Astrocyte (in vitro differentiated cells and primary cell): ENCODE results near the gene SIGLEC8. TPM values are rescaled to one million over a fixed set of nuclear protein-coding genes. Genes with fewer than 3 reads are reported as not detected.
"Not testable (repeated sequence)": the region's sequence is repeated elsewhere in the genome, so short reads cannot be mapped to it uniquely, and the experiment has no call there.

ENCODE experiments used
- DNase-seq: peaks from one replicate; pipeline ENCODE4 v3.0.0-alpha.2; 2010; ENCODE audit warnings: low read depth
- FAIRE-seq: peaks from 2 replicates; lab custom pipeline; 2011; peaks lifted over from hg19 to GRCh38; lab: Jason Lieb, UNC
- H2AFZ ChIP-seq: 2 replicates; pipeline ENCODE4 v1.6.0; 2012; ENCODE audit warnings: low read depth, low read length, inconsistent platforms
- H3K27ac ChIP-seq: 2 replicates; pipeline ENCODE4 v1.5.1; 2011; ENCODE audit warnings: low read depth, low read length, inconsistent platforms
- H3K27me3 ChIP-seq: 2 replicates; pipeline ENCODE4 v1.6.0; 2011; ENCODE audit warnings: low read length, inconsistent platforms; ENCODE audit not compliant: insufficient read depth
- H3K36me3 ChIP-seq: 2 replicates; pipeline ENCODE4 v1.5.1; 2011; ENCODE audit warnings: low read length, inconsistent platforms; ENCODE audit not compliant: insufficient read depth
- H3K4me1 ChIP-seq: 2 replicates; pipeline ENCODE4 v1.5.1; 2011; ENCODE audit warnings: low read length, inconsistent platforms; ENCODE audit not compliant: insufficient read depth
- H3K4me2 ChIP-seq: 2 replicates; pipeline ENCODE4 v1.6.0; 2012; ENCODE audit warnings: low read length, inconsistent platforms
- H3K4me3 ChIP-seq: 2 replicates; pipeline ENCODE4 v1.5.1; 2011; ENCODE audit warnings: low read depth, mild to moderate bottlenecking, low read length, inconsistent platforms; ENCODE audit not compliant: insufficient read depth
- H3K79me2 ChIP-seq: 2 replicates; pipeline ENCODE4 v1.6.0; 2012; ENCODE audit warnings: mild to moderate bottlenecking, low read length, inconsistent platforms; ENCODE audit not compliant: insufficient read depth
- H3K9ac ChIP-seq: 2 replicates; pipeline ENCODE4 v1.6.0; 2012; ENCODE audit warnings: mild to moderate bottlenecking, low read length, inconsistent platforms
- H3K9me3 ChIP-seq: 2 replicates; pipeline ENCODE4 v1.5.1; 2012; ENCODE audit warnings: low read depth, mild to moderate bottlenecking, low read length, inconsistent platforms; ENCODE audit not compliant: insufficient read depth
- H4K20me1 ChIP-seq: 2 replicates; pipeline ENCODE4 v1.6.0; 2012; ENCODE audit warnings: low read length, inconsistent platforms; ENCODE audit not compliant: insufficient read depth
- H3K27ac Mint-ChIP-seq: one replicate; pipeline ENCODE4 v1.8.0; 2021; ENCODE audit warnings: mild to moderate bottlenecking, mixed read lengths; ENCODE audit not compliant: unreplicated experiment
- H3K27me3 Mint-ChIP-seq: one replicate; pipeline ENCODE4 v1.8.0; 2021; ENCODE audit warnings: low read depth, mixed read lengths; ENCODE audit not compliant: unreplicated experiment
- H3K36me3 Mint-ChIP-seq: one replicate; pipeline ENCODE4 v1.8.0; 2021; ENCODE audit warnings: low read depth, mixed read lengths; ENCODE audit not compliant: unreplicated experiment
- H3K4me1 Mint-ChIP-seq: one replicate; pipeline ENCODE4 v1.8.0; 2021; ENCODE audit warnings: low read depth, mixed read lengths; ENCODE audit not compliant: unreplicated experiment
- H3K4me3 Mint-ChIP-seq: one replicate; pipeline ENCODE4 v1.8.0; 2021; ENCODE audit warnings: mild to moderate bottlenecking, moderate library complexity, mixed read lengths; ENCODE audit not compliant: unreplicated experiment
- H3K9me3 Mint-ChIP-seq: one replicate; pipeline ENCODE4 v1.8.0; 2021; ENCODE audit warnings: mild to moderate bottlenecking, mixed read lengths; ENCODE audit not compliant: unreplicated experiment
- EZH2 ChIP-seq: IDR thresholded peaks from 2 replicates; pipeline ENCODE4 v1.6.1; 2012; ENCODE audit warnings: mild to moderate bottlenecking, low read length, inconsistent platforms; ENCODE audit not compliant: insufficient read depth
- total RNA-seq: library from RNA; stranded (reverse); gene quantifications from 2 replicates; pipeline ENCODE4 v1.2.1, GENCODE V29; 2021
- TF ChIP-seq, protein P1 (sequence below): IDR thresholded peaks from 2 replicates; pipeline ENCODE4 v1.5.1; 2011; ENCODE audit warnings: low read depth, mild to moderate bottlenecking, inconsistent platforms, low read length, moderate library complexity; ENCODE audit not compliant: insufficient read depth

The SIGLEC8 gene
- total RNA-seq, 1 donor from 2014 or later = not detected

DNA sequence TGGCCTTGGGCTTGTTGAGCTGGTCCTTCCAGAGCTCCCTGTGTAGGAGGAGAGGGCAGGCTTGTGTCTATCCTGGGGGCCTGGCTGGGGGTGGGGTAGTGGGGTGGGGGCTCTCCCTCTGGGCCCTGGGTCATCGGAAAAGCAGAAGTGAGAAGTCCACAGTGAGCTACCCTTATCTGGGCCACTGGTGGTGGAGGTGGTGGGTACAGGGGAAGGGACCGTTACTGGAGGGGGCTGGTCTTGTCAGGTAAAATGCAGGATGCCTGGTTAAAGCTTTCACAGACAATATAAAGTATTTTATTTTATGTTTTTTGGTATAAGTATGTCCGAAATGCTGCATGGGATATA, 40.5 kb downstream of the SIGLEC8 start:
- FAIRE-seq = no peak
- peaks cover 10% of the 10 kb centered on the region for H3K27me3 Mint-ChIP-seq
- H4K20me1 ChIP-seq = no peaks in the 10 kb centered on the region

DNA sequence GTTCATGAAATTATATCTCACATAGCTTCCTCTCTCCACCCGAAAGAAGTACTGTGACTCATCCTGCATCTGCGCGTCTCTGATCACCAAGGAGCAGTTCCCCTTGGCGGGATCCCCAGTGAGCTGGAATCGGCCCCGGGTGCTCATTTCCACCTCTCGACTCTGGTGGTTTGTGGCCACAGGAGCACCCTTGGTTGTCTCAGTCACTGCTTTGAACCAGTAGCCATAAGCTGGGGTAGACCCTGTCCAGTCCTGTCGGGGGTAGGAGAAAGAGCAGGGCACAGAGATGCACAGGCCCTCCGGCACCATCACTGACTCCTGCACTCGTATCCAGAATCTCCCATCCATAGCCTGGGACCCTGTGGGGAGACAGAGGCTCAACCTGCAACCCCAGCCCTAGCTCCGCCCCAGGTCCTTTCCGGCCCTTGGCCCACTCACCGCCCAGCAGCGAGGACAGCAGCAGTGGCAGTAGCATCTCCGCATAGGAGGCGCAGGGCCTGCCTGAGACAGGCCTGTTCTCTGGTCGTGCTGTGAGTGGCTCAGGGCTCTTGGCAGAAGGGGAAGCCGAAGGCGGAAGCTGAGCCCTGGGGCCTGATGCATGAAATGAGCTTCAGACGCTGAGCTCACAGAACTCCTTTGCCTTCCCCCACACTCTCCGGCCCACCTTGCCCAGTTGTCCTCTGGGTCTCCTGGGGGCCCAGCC, 41.0 kb downstream of the SIGLEC8 start, which contains the start of gene SIGLEC10:
Gene SIGLEC10 (minus strand): TSS at position 536 of the 703 bp plus-strand sequence. CDS start 61 bp downstream, at position 475.
- H3K4me1 Mint-ChIP-seq = no peaks in the 10 kb centered on the region
- H3K4me1 ChIP-seq = no peaks in the 10 kb centered on the region
- no peak within 1 kb of the TSS for H3K4me3 ChIP-seq
- H3K27me3 Mint-ChIP-seq = peaks cover 10% of the 10 kb centered on the region
- DNase-seq (no peak), FAIRE-seq (no peak)
- H3K4me3 Mint-ChIP-seq = no peak within 1 kb of the TSS
- no peaks in the 10 kb centered on the region for H3K36me3 ChIP-seq
- no peaks in the 10 kb centered on the region for H3K9me3 ChIP-seq
- H4K20me1 ChIP-seq = no peaks in the 10 kb centered on the region
- no peaks in the 10 kb centered on the region for H3K36me3 Mint-ChIP-seq
- TF ChIP-seq EZH2 = no peak
- no peaks in the 10 kb centered on the region for H3K79me2 ChIP-seq
- H3K27ac Mint-ChIP-seq = no peak within 1 kb of the TSS
- H3K9me3 Mint-ChIP-seq = peaks cover 3% of the 10 kb centered on the region
- H3K27me3 ChIP-seq = no peaks in the 10 kb centered on the region
- no peak within 1 kb of the TSS for H3K4me2 ChIP-seq
- H3K9ac ChIP-seq = no peak within 1 kb of the TSS
- H2AFZ ChIP-seq = no peak within 1 kb of the TSS
- no peak within 1 kb of the TSS for H3K27ac ChIP-seq

More for the DNA sequence above, 40.5 kb downstream of the SIGLEC8 start:
- no peaks in the 10 kb centered on the region for H3K27me3 ChIP-seq
- H3K9me3 ChIP-seq = no peaks in the 10 kb centered on the region
- H3K27ac Mint-ChIP-seq = no peak overlapping the region
- H3K9ac ChIP-seq = no peak overlapping the region
- TF ChIP-seq, protein P1, sequence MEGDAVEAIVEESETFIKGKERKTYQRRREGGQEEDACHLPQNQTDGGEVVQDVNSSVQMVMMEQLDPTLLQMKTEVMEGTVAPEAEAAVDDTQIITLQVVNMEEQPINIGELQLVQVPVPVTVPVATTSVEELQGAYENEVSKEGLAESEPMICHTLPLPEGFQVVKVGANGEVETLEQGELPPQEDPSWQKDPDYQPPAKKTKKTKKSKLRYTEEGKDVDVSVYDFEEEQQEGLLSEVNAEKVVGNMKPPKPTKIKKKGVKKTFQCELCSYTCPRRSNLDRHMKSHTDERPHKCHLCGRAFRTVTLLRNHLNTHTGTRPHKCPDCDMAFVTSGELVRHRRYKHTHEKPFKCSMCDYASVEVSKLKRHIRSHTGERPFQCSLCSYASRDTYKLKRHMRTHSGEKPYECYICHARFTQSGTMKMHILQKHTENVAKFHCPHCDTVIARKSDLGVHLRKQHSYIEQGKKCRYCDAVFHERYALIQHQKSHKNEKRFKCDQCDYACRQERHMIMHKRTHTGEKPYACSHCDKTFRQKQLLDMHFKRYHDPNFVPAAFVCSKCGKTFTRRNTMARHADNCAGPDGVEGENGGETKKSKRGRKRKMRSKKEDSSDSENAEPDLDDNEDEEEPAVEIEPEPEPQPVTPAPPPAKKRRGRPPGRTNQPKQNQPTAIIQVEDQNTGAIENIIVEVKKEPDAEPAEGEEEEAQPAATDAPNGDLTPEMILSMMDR = no peak
- no peak for TF ChIP-seq EZH2
- no peaks in the 10 kb centered on the region for H3K4me1 ChIP-seq
- no peak overlapping the region for H3K4me2 ChIP-seq
- H3K27ac ChIP-seq = no peak overlapping the region
- DNase-seq = no peak
- H3K36me3 Mint-ChIP-seq = no peaks in the 10 kb centered on the region
- no peak overlapping the region for H2AFZ ChIP-seq
- H3K79me2 ChIP-seq = no peaks in the 10 kb centered on the region
- H3K36me3 ChIP-seq = no peaks in the 10 kb centered on the region
- no peaks in the 10 kb centered on the region for H3K4me1 Mint-ChIP-seq
- no peak overlapping the region for H3K4me3 ChIP-seq
- H3K9me3 Mint-ChIP-seq = peaks cover 5% of the 10 kb centered on the region
- no peak overlapping the region for H3K4me3 Mint-ChIP-seq

DNA sequence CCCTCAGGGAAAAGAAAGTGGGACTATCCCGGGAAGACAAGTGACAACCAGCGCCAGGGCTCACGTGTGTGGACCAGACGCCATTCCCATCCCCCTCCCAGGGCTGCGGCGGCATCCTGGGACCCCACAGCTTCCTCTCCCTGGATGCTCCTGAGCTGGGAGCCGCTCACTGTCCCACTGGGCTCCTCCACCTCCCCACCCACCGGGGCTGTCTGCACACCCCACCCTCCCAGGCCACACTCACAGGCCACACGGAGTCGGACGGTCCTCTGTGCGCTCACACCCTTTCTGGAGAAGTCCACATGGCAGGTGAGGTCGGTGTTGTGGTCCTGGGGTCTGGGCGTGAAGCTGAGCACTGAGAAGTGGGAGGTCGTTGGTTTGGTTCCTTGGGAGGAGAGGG, 41.8 kb downstream of the SIGLEC8 start:
- H3K27me3 Mint-ChIP-seq = peaks cover 10% of the 10 kb centered on the region
- not testable (repeated sequence) for FAIRE-seq

More for the DNA sequence above, 41.8 kb downstream of the SIGLEC8 start:
- not testable (repeated sequence) for H3K9me3 ChIP-seq, H3K9me3 Mint-ChIP-seq, H3K36me3 ChIP-seq, H3K27ac ChIP-seq, H3K4me1 ChIP-seq, H3K36me3 Mint-ChIP-seq, H3K27ac Mint-ChIP-seq, H3K4me3 Mint-ChIP-seq, H4K20me1 ChIP-seq, H3K27me3 ChIP-seq, H3K9ac ChIP-seq, H2AFZ ChIP-seq, H3K4me2 ChIP-seq, H3K4me1 Mint-ChIP-seq, DNase-seq, H3K79me2 ChIP-seq, H3K4me3 ChIP-seq
